HCT116 (cell line): ENCODE data around the gene METTL1.

Experiments used
- ATF3 ChIP-seq: IDR thresholded peaks from 2 replicates; pipeline ENCODE4 v1.6.1; 2012
- CTCF ChIP-seq, 3 experiments: fragments of 200-600 bp in 1 of 3; sonication (generic) in 1 of 3; IDR thresholded peaks in 2 of 3; conservative IDR thresholded peaks in 1 of 3; 2 replicates each; pipeline ENCODE4 v1.5.1; 2012 to 2017; ENCODE audit warnings: low read depth in 2 of 3, low read length in 2 of 3, antibody characterized with exemption in 1 of 3, borderline replicate concordance in 1 of 3, control low read depth in 1 of 3, mild to moderate bottlenecking in 1 of 3, mixed read lengths in 1 of 3, mixed run types in 1 of 3, moderate library complexity in 1 of 3; ENCODE audit not compliant: insufficient read depth in 1 of 3
- EZH2 ChIP-seq: fragments of 200-600 bp; sonication (generic); IDR thresholded peaks from 2 replicates; pipeline ENCODE4 v1.6.1; 2017; ENCODE audit warnings: antibody characterized with exemption, mixed run types
- EZH2phosphoT487 ChIP-seq: fragments of 200-600 bp; IDR thresholded peaks from 2 replicates; pipeline ENCODE4 v1.6.1; 2018; ENCODE audit warnings: antibody characterized with exemption, borderline replicate concordance
- MAX ChIP-seq: IDR thresholded peaks from 2 replicates; pipeline ENCODE4 v1.6.1; 2012
- POLR2AphosphoS5 ChIP-seq: IDR thresholded peaks from 2 replicates; pipeline ENCODE4 v1.6.1; 2011; ENCODE audit warnings: mild to moderate bottlenecking, low read depth, low read length, moderate library complexity
- RAD21 ChIP-seq: IDR thresholded peaks from 2 replicates; pipeline ENCODE4 v1.6.1; 2012; ENCODE audit warnings: low read depth, mild to moderate bottlenecking
- YY1 ChIP-seq: IDR thresholded peaks from 2 replicates; pipeline ENCODE4 v1.6.1; 2011; ENCODE audit warnings: low read length, low read depth, moderate library complexity, mild to moderate bottlenecking; ENCODE audit not compliant: insufficient replicate concordance; ENCODE audit errors: extremely low read depth

- TF ChIP-seq CTCF (IDR thresholded peaks at IDR 0.05 in 2 of 3, conservative IDR thresholded peaks at IDR 0.05 in 1 of 3; ENCODE audit: borderline replicate concordance in 1 of 3, insufficient read depth in 1 of 3, low read depth in 2 of 3, low read length in 2 of 3) (no peak), POLR2AphosphoS5 (no peak), RAD21 (no peak), EZH2phosphoT487 (no peak), EZH2 (no peak), MAX (no peak), YY1 (no peak), ATF3 (no peak)
Measured at GRCh38 chr12:57734591-57734990, 37.3 kb downstream of the METTL1 start.
